ENCODE data around the gene MOV10L1.

MOV10L1 gene

GRCh38 chr22:50178871-50179869, 89.4 kb downstream of the MOV10L1 start:
- TF ChIP-seq, protein P1, sequence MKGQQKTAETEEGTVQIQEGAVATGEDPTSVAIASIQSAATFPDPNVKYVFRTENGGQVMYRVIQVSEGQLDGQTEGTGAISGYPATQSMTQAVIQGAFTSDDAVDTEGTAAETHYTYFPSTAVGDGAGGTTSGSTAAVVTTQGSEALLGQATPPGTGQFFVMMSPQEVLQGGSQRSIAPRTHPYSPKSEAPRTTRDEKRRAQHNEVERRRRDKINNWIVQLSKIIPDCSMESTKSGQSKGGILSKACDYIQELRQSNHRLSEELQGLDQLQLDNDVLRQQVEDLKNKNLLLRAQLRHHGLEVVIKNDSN (IDR thresholded peaks at IDR 0.05) = 0 out of 2 replicates have a peak, but pooled peaks have one; percentile 22
- TF ChIP-seq EGR1 (IDR thresholded peaks at IDR 0.05) = no peak

DNA sequence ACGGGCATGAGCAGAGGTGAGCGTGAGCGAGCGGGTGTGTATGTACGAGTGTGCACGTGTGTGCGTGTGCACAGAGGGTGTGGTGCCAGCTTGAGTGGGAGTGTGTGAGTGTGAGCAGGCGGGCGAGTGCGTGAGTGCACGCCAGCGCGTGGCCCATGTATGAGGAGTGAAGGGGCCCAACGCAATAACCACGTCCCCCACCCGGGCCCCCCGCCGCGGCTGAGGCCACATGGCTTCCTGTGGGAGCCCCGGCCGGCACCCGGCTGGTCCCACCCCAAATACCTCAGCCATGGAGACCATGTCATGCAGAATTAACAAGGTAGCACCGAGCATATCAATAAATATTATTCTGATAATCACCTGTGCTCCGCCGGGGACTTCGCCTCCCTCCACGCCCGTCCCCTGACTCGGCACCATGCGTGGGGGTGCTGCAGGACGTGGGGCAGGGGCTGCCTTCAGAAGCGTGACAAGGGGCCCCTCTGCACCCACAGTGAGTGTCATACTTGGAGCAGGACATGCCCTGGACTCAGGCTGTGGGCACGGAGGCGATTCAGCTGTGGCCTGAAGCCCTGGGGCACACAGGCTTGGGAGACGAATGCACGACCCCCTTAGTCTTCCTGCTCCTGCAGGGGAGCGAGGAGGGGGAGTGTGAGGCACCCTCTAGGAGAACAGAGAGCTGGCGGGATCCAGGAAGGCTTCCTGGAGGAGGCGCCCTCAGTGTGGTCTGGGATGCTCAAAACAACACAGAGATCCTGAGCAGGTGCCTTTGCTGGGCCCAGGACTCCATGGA, 90.3 kb downstream of the MOV10L1 start:
- TF ChIP-seq REST (IDR thresholded peaks at IDR 0.05; ENCODE audit: low read depth) (no peak), RAD21 (IDR thresholded peaks at IDR 0.05; ENCODE audit: low read depth) (no peak), ZBTB7A (IDR thresholded peaks at IDR 0.05; ENCODE audit: low read depth) (no peak), EGR1 (IDR thresholded peaks at IDR 0.05) (no peak), EP300 (IDR thresholded peaks at IDR 0.05; ENCODE audit: borderline replicate concordance) (no peak), CREB1 (IDR thresholded peaks at IDR 0.05; ENCODE audit: low read depth) (no peak), CEBPB (IDR thresholded peaks at IDR 0.05) (no peak), YY1 (IDR thresholded peaks at IDR 0.05; ENCODE audit: low read depth) (no peak), TEAD4 (IDR thresholded peaks at IDR 0.05) (no peak), TAF1 (IDR thresholded peaks at IDR 0.05; ENCODE audit: low read depth) (no peak), TCF12 (IDR thresholded peaks at IDR 0.05; ENCODE audit: low read depth) (no peak), FOXM1 (IDR thresholded peaks at IDR 0.05; ENCODE audit: borderline replicate concordance, low read depth) (no peak), NFIC (IDR thresholded peaks at IDR 0.05) (no peak)
- TF ChIP-seq, protein P1 (IDR thresholded peaks at IDR 0.05) = no peak

GRCh38 chr22:50180727-50181521, 91.1 kb downstream of the MOV10L1 start:
- TF ChIP-seq TEAD4 (IDR thresholded peaks at IDR 0.05) (no peak), CEBPB (IDR thresholded peaks at IDR 0.05) (no peak), RAD21 (IDR thresholded peaks at IDR 0.05; ENCODE audit: low read depth) (no peak), TAF1 (IDR thresholded peaks at IDR 0.05; ENCODE audit: low read depth) (no peak), FOXM1 (IDR thresholded peaks at IDR 0.05; ENCODE audit: borderline replicate concordance, low read depth) (no peak), TCF12 (IDR thresholded peaks at IDR 0.05; ENCODE audit: low read depth) (no peak), ZBTB7A (IDR thresholded peaks at IDR 0.05; ENCODE audit: low read depth) (no peak), REST (IDR thresholded peaks at IDR 0.05; ENCODE audit: low read depth) (no peak), YY1 (IDR thresholded peaks at IDR 0.05; ENCODE audit: low read depth) (no peak), EP300 (IDR thresholded peaks at IDR 0.05; ENCODE audit: borderline replicate concordance) (no peak), CREB1 (IDR thresholded peaks at IDR 0.05; ENCODE audit: low read depth) (no peak), NFIC (IDR thresholded peaks at IDR 0.05) (no peak), MAX (IDR thresholded peaks at IDR 0.05) (no peak), EGR1 (IDR thresholded peaks at IDR 0.05) (no peak)
- TF ChIP-seq, protein P1 (IDR thresholded peaks at IDR 0.05) = no peak
